ENCODE data around the gene ATRNL1. TPM values are rescaled to one million over a fixed set of nuclear protein-coding genes. Genes with fewer than 3 reads are reported as not detected.

The ATRNL1 gene
- polyA plus RNA-seq, 3 donors: 23.6 to 28.3 (median 26.8) TPM

GRCh38 chr10:115879372-115880089 lies 786.4 kb downstream of the ATRNL1 start:
- no peak for DNase-seq (ENCODE audit: low read depth in 3 of 3, low spot score in 2 of 3)

DNA sequence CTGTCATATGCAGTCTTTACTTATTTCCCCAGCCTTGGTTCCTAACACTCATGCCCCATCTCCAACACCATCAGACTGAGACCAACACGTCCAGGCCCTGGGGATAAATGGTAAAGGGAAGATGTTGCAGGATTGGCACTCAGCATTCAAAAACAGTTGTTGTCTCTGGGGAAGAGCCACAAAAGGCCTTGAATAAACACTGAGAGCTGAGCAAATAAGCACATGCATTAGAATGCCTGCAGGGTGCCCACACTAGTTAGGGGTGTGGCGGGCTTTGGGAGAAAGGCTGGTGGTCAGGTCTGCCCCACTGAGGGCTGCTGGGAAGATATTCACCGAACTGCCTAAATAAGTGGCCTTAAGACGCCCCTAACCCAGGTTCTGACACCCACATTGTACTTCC lies 788.9 kb downstream of the ATRNL1 start:
- DNase-seq (ENCODE audit: low read depth in 3 of 3, low spot score in 2 of 3): no peak

- no peak for DNase-seq (ENCODE audit: low read depth in 3 of 3, low spot score in 2 of 3)
Measured at GRCh38 chr10:115883372-115883771, 790.2 kb downstream of the ATRNL1 start.

GRCh38 chr10:115884331-115884730 lies 791.2 kb downstream of the ATRNL1 start:
- DNase-seq (ENCODE audit: low read depth in 3 of 3, low spot score in 2 of 3): no peak

- DNase-seq (ENCODE audit: low read depth in 3 of 3, low spot score in 2 of 3): peak in 1 of 3 donors; percentile 13
Measured at GRCh38 chr10:115895166-115895565, 802.0 kb downstream of the ATRNL1 start.

GRCh38 chr10:115898242-115898641 lies 805.1 kb downstream of the ATRNL1 start:
- no peak for DNase-seq (ENCODE audit: low read depth in 3 of 3, low spot score in 2 of 3)

DNA sequence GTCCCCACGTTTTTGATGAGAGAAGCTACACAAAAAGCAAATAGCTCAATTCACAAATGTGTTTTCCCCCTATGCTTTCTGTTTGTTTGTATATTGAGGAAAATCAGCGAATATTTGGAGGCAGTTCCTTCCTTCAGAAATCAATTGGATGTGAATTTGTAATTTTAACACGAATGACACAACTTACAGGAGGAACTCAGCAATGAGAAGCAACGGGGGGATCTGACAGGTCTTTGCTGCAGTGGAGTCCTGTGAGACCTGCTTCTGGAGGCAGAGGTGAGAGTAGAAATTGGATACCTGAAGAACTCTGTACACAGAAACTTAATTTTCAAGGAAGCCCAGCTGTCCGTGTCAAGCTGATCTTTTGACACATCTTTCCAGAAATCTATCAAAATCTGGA lies 809.4 kb downstream of the ATRNL1 start:
- no peak for DNase-seq (ENCODE audit: low read depth in 3 of 3, low spot score in 2 of 3)

DNA sequence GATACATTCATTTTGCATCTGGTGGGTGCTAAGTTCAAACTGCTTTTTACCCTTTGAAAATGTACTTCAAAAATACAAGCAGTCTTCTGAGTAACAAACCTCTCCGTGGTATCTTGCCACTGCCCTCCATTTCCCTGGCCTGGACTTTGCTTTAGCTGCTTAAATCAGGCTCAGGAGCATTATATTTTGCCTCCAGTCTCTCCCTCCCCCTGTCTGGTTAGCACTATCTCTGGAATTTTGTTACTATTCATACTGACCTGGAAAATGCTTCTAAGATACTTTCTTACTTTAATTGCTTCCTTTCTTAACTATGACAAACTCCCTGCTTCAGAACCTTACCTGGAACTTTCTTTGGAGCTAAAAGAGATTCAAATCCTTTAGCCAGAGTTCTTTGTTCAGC lies 810.0 kb downstream of the ATRNL1 start:
- no peak for DNase-seq (ENCODE audit: low read depth in 3 of 3, low spot score in 2 of 3)

DNA sequence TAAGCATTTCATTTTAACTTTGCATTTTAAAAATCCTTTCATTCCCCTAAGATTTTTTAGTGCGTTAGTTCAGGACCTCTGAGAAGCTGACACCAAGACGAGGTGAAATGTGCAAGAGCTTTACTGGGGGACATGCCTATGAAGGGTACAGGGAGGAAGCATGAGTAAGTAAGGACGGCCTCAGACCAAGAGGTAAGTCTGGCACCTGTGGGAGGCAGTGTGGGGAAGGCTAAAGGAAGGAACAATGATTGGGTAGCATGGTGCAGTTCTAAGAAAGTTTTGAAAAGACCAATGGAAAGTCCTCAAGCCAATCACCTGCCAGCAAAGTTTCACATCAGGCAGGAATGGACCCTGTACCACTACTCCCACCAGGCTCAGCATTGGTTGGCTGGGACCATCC lies 810.7 kb downstream of the ATRNL1 start:
- DNase-seq (ENCODE audit: low read depth in 3 of 3, low spot score in 2 of 3): no peak

DNA sequence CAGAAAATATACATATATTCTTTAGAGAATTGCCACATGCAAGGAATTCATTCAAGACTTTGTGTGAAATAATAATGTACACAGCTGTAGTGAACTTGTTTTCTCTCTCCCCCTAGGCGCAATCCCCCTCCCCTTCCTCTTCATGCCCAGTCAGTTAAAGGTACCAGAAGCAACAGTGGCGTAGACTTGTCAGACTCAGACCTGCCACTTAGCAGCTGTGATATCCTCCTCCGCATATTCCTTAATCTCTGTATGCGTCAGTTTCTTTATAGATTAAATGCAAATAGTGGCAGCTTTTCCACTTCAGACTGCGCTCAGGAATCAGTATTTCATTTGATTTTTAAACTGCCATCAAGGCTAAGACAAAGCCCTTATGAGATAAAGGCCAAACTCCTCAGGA lies 815.9 kb downstream of the ATRNL1 start:
- DNase-seq (ENCODE audit: low read depth in 3 of 3, low spot score in 2 of 3): no peak

- no peak for DNase-seq (ENCODE audit: low read depth in 3 of 3, low spot score in 2 of 3)
Measured at GRCh38 chr10:115909962-115910731, 817.0 kb downstream of the ATRNL1 start.

DNA sequence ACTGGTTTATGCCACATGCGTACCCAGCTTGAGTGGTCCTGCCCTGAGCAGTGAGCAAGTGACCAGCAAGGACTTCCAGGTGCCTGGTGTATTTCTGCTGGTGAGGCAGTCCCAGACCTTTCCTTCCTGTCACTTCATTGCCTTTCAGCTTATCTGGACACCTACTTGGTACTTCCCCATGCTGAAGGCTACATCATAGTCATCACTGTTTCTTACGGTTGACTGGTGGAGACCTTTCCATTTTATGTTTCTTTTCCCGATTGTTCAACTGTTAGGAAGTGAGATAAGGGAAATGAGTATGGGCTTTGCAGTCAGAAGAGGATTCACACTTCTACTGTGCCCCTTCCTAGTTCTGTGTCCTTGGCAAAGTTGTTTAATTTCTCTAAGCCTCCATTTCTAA lies 821.3 kb downstream of the ATRNL1 start:
- DNase-seq (ENCODE audit: low read depth in 3 of 3, low spot score in 2 of 3): no peak

GRCh38 chr10:115915429-115915828 lies 822.3 kb downstream of the ATRNL1 start:
- DNase-seq (ENCODE audit: low read depth in 3 of 3, low spot score in 2 of 3): no peak

DNA sequence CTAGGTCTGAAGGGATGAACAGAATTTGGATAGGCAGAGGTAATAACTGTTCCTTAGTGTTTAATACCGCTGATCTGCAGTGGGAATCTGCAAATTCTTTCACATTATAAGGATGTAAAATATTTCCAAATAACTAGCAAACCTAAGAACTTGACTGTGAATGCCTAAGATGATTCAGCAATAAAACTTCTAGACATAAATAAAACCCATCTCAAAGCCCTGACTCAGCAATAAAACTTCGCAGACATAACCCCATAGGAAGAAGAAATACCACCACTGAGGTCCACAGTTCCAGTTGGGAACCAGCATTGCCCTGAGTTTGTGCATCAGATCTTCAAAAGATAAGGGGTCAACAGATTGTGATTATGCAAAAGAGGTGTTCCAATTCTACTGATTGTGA lies 825.6 kb downstream of the ATRNL1 start:
- DNase-seq (ENCODE audit: low read depth in 3 of 3, low spot score in 2 of 3): no peak

DNA sequence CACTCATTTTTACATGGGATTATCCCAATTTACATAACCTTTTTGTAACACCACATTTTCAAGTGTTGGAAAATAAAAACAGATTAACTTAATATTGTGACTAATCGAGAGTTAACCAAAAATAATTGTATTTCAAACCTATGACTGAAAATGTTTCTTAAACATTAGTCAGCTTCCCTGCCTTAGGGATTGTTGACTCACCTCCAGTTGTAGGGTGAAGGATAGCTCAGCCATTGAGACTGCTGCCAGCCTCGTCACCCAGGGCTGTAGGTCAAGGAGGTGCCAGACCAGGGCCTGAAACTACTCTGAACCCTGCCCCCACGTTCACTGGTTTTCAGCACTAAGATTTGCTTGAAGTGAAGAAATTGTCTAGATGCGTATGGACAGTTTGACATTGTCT lies 828.6 kb downstream of the ATRNL1 start:
- no peak for DNase-seq (ENCODE audit: low read depth in 3 of 3, low spot score in 2 of 3)

GRCh38 chr10:115931309-115931708 lies 838.1 kb downstream of the ATRNL1 start:
- no peak for DNase-seq (ENCODE audit: low read depth in 3 of 3, low spot score in 2 of 3)

DNA sequence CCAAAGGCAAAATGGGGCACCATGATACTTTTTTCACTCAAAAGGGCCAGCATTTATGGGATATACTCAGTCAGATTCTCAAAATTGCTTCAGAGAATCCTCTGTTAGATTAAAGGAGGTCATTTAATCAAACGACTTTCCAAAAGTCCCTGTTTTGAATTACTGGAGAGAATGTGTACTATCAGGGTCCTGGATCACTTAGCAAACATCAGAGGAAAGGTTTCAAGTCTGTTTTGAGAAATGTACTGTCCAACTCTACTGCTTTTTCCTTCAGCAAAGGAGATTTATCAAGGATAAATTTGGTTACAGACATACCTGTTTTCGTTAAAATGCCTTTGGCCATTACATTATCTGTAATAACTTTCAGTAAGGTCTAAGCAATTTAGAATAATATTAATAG lies 838.9 kb downstream of the ATRNL1 start:
- DNase-seq (ENCODE audit: low read depth in 3 of 3, low spot score in 2 of 3): no peak

DNA sequence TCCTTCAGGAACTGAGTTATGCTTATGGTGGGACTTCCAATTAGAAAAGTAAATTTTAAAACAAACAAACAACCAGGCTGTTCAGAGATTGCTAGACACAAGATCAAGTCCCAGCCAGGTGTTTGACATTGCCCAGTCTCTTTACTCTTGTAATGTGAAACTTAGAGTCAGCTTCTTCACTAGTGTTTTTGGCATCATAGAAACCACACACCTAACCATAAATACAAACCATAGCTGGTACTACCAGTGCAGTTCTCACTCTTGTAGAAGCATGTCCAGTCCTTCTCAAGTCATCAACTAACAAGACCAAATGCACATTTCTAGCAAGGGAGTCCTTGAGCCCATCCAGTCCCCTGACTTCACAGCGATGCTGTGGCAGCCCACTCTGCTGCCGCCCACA lies 839.9 kb downstream of the ATRNL1 start:
- no peak for DNase-seq (ENCODE audit: low read depth in 3 of 3, low spot score in 2 of 3)

GRCh38 chr10:115935731-115936130 lies 842.6 kb downstream of the ATRNL1 start:
- DNase-seq (ENCODE audit: low read depth in 3 of 3, low spot score in 2 of 3): no peak

DNA sequence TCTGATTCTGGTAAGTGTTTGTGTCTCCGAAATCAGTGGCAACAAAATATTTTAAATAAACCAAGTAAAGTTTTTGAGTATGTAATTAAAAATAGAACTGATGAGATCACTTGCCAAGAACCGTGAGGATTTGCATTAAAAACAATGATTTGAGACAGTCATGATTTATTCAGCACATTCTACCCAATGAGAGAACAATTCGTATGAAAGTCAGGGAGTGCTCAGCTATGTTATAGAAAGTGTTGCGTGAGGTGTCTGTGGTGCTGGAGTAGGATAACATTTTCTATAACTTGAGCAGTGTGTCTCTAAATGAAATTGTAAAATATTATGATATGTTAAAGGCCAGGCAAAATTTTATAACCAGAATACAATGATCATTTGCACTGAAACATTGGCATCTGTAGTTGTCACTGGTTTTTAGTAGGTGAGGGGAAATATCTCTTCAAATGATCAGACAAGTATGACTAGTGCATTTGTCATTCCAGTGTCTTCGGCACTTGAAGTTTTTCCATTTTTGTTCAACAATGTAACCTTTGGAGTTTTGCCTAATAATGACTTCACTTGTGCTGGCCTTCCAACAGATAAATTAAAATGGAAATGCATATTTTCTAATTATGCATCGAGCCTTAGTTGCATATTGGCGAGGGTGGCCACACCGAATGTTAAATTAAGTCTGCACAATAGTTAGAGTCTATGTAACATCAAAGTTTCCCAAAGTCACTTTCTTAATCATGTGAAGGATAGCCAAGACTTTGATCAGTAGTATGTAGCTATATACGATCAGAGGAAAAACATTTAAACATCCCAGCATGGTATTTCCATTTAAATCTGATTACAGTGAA lies 844.0 kb downstream of the ATRNL1 start:
- no peak for DNase-seq (ENCODE audit: low read depth in 3 of 3, low spot score in 2 of 3)

GRCh38 chr10:115937768-115938056 lies 844.5 kb downstream of the ATRNL1 start:
- peak in 1 of 3 donors; percentile 14 for DNase-seq (ENCODE audit: low read depth in 3 of 3, low spot score in 2 of 3)
